Right lung (tissue), 5 donors: ENCODE measurements around the gene RAPGEF6. TPM values are rescaled to one million over a fixed set of nuclear protein-coding genes. Genes with fewer than 3 reads are reported as not detected.
A peak's percentile ranks its signal among the peaks of the same experiment; 100 is the strongest.
"Not testable (repeated sequence)": the region's sequence is repeated elsewhere in the genome, so short reads cannot be mapped to it uniquely, and the experiment has no call there.

ENCODE experiments used
- DNase-seq, 2 donors: peaks; one replicate each; pipeline ENCODE4 v3.0.0-alpha.2; 2013
- polyA plus RNA-seq, 5 donors: library from polyadenylated mRNA; unstranded; fragments of 120-200 nt; gene quantifications; one replicate each; pipeline versions ENCODE4 v1.2.1 to v1.2.3, GENCODE V29; 2013; ENCODE audit warnings: inconsistent platforms in 1 of 5, low replicate concordance in 1 of 5; ENCODE audit not compliant: insufficient read length in 5 of 5, insufficient read depth in 1 of 5

RAPGEF6 gene
- polyA plus RNA-seq, 5 donors = 11.7 to 22.0 (median 20.8) TPM

- no peak for DNase-seq
These were observed 201.9 kb downstream of the RAPGEF6 start for GRCh38 chr5:131433109-131433508.

DNA sequence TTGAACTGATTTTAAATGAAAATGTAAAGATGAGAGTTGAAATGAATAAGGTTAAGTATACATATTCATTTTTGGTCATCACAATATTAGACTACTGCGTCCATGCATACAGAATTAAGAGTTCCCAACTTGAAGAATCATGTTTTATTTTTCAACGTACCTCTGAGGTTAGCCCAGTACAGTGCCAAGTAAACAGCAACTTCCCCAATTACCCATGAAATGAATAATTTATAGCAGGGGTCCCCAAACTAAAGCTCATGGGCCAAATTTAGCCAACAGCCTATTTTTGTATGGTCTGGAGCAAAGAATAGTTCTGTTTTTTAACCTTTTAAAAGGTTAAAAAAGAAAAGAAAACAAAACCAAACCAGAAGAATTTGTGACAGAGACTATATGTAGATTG is 203.2 kb downstream of the RAPGEF6 start:
- no peak for DNase-seq

GRCh38 chr5:131430794-131431193 is 204.2 kb downstream of the RAPGEF6 start:
- DNase-seq = no peak

- no peak for DNase-seq
These were observed 209.0 kb downstream of the RAPGEF6 start for GRCh38 chr5:131426011-131426410.

GRCh38 chr5:131423056-131423455 is 212.0 kb downstream of the RAPGEF6 start:
- no peak for DNase-seq

- DNase-seq = no peak
These were observed 215.2 kb downstream of the RAPGEF6 start for GRCh38 chr5:131419877-131420276.

- no peak for DNase-seq
These were observed 216.2 kb downstream of the RAPGEF6 start for GRCh38 chr5:131418846-131419245.

GRCh38 chr5:131417240-131417869 is 217.7 kb downstream of the RAPGEF6 start:
- DNase-seq = peak; percentile 45 to 55

- DNase-seq = no peak
These were observed 218.3 kb downstream of the RAPGEF6 start for GRCh38 chr5:131416729-131417128.

DNA sequence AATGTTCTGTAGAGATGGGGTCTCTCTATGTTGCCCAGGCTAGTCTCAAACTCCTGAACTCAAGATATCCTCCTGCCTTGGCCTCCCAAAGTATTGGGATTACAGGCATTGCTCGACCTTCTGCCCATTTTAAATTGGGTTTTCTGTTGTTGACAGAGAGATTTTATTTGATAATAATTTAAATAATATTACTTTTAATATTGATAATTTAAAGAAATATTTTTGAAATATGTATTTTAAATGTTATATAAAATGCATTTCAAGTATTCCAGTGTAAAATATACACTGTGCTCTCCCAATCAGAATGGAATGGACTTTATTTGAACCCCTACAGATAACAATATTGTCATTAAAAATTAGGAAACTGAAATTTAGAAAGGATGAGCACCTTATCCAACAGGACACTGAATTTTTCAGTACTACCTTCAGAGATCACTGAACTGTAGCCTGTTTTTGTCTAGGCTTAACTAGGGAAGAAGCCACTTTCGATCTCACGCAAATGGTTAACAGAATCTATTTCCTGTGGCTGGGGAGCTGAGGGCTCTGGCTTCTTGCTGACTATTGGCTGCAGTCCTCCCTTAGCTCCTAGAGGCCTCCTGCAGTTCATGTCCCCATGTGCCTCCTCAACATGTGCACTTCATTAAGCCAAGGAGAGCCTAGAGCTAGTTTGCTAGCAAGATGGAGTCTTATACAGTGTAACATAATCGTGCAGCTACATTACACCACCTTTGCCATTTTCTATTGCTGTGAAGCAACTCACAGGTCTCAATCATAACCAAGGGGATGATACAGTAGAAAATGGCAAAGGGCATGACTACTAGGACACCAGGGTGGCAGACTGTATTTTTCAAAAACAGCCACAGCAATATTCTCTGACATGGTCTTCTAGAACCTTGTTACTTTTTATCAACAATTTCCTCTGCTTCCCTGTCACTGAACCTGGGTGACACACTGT is 221.1 kb downstream of the RAPGEF6 start:
- no peak for DNase-seq

- no peak for DNase-seq
These were observed 227.9 kb downstream of the RAPGEF6 start for GRCh38 chr5:131406975-131407638.

GRCh38 chr5:131406076-131406475 is 229.0 kb downstream of the RAPGEF6 start:
- DNase-seq = no peak

GRCh38 chr5:131405674-131406073 is 229.4 kb downstream of the RAPGEF6 start:
- no peak for DNase-seq

- DNase-seq = no peak
These were observed 234.4 kb downstream of the RAPGEF6 start for GRCh38 chr5:131400585-131400984.

GRCh38 chr5:131399007-131399406 is 236.0 kb downstream of the RAPGEF6 start:
- DNase-seq = not testable (repeated sequence)

DNA sequence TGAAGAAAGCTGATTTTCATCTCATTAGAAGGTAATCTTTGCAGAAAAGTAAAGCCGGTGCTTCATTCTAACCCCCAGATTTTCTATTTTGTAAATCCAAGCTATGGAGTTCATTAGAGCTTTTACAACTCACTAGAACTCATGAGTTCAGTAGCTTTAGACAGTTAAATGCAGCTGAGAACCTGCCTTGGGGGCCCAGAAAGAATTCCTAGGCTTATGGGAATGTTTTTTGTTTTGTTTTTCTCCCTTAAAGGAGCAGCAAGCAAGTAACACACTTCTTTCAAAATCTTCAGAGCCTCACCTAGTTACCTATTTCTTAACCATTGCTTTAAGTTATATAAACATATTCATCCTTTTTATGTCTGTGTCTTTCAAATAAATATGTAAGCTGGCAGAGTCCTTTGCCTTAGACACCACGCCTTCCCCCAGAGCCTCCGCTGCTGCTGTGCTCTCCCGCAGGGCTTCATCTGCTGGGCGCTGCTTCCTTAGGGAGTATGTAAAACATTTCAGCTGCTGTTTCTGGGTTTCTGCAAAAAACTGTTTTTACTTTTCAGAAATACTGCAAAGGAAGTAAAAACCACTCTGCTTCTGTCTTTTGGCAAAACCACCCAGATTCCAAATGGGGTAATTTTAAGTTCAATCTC is 238.3 kb downstream of the RAPGEF6 start:
- no peak for DNase-seq

DNA sequence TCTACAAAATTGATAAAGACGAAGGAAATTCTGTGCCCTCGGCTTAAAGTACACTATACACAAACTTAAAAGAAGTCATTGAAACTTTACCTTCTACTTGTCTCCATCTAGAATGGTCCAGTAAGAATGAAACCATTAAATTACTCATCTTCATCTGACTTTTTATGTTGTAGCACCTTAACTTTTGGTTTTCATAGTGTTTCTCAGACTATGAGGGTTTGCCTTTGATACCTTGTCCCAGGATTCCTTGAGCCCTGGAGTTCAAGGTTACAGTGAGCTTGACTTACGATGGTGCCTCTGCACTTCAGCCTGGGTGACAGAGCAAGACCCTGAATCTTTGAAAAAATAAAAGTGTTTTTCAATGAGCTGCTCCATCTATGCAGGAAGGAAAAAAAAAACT is 239.0 kb downstream of the RAPGEF6 start:
- DNase-seq = no peak

- DNase-seq = peak; percentile 33 to 37
These were observed 240.9 kb downstream of the RAPGEF6 start for GRCh38 chr5:131394128-131394527.

DNA sequence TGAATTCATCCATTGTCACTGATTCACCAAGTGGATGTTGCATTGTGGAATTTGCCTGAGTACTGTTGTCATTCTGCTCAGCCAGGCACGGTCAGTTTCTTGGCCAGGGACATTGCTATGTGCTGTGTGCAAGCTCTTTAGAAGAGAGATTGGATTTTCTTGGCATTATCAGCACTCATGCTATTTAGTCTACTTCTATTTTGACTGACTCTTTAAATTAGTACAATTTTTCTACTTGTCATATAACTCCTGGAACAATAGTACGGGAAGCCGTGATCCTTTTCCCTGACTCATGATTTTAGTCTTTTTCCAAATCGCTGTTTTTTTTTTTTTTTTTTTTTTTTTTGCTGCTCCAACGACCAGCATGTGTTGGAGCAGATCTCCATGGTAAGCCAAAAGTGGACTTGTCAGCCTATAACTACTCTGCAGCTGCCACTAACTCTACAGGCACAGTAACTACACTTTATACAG is 241.5 kb downstream of the RAPGEF6 start:
- no peak for DNase-seq

DNA sequence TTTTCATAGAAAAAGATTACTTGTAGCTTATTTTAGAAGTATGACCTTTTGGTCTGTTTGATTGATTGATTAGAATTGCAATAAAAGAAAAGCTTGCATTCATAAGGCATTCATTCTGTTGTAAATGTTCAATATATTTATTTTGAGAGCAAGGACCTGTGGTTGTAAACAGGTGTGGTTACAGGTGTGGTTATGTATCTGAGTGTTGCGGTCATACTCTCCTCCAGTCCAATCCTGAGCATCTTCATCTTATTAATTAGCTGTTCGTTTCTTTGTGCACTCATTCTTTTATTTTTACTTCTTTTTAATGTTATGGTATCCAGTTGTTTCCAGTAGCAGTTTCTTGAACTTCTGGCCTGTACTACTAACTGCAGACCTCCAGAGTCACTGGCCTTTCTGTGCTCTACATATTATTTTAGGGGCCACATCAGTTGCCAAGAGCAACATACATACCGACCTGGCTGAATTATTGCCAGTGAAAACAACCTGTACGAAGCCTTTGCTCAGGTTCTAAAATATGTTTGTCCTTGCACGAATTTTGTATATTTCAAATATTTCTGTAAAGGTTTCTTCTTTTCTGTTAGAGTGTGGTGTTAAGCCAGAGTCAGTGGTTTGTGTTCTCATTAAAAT is 242.4 kb downstream of the RAPGEF6 start:
- no peak for DNase-seq

GRCh38 chr5:131389869-131390265 is 245.2 kb downstream of the RAPGEF6 start:
- DNase-seq = no peak
